ENCODE data around the gene PDE6D. TPM values are rescaled to one million over a fixed set of nuclear protein-coding genes. Genes with fewer than 3 reads are reported as not detected.

Gene PDE6D
- total and polyA plus RNA-seq, 2 of the 4 experiments (the other 2 are of a cell fraction): 13.8 to 24.7 TPM

GRCh38 chr2:231693956-231694355, 87.1 kb downstream of the PDE6D start:
- 80% methylated on average over 2 of the region's 7 CpGs; no CpG with 5 or more reads in 1 of the 2 experiments for WGBS, 2 experiments (ENCODE audit: extremely low coverage in 2 of 2, insufficient read length in 1 of 2)
- H3K4me2 ChIP-seq (ENCODE audit: low read depth, low read length): no peak overlapping the region
- no peaks in the 10 kb centered on the region for H4K20me1 ChIP-seq (ENCODE audit: insufficient read depth, low read length)
- H3K9me3 ChIP-seq (ENCODE audit: control insufficient read depth, insufficient read depth, low read length): no peaks in the 10 kb centered on the region
- H3K9me1 ChIP-seq (ENCODE audit: insufficient read depth, low read length): no peaks in the 10 kb centered on the region; the same call in 1 of the 2 replicates
- H3K23ac ChIP-seq (ENCODE audit: low read depth, low read length): no peak overlapping the region
- no TSS peak for BruUV-seq (replicated peaks)
- no peaks in the 10 kb centered on the region for H3K27me3 ChIP-seq (ENCODE audit: control insufficient read depth, insufficient read depth, low read length)
- no peak overlapping the region for H2BK5ac ChIP-seq (ENCODE audit: low read depth, low read length, poor library complexity, severe bottlenecking)
- H2AK9ac ChIP-seq (replicated peaks; ENCODE audit: low read depth, low read length, poor library complexity): peak overlapping the region; percentile 55
- DNase-seq (no peak), ATAC-seq (ENCODE audit: low read depth) (no peak)
- H3K14ac ChIP-seq (replicated peaks; ENCODE audit: low read depth, low read length): no peak overlapping the region
- no peak overlapping the region for H4K91ac ChIP-seq (ENCODE audit: insufficient read depth, low read depth, low read length)
- ChIA-PET CTCF (interaction anchor here (0.8 to 1.9 kb wide), 2 partner anchors 82 to 344 kb away, joined by 3 to 5 read pairs; no protein-coding TSS in a partner anchor), POLR2A (ENCODE audit: unreplicated experiment) (no interaction called here)
- dilution Hi-C loops (cut with HindIII; ENCODE audit: low sequenced_read_pairs, unreplicated experiment) (no loop called here), intact Hi-C loops (cut with micrococcal nuclease) (no loop called here), in situ Hi-C loops (cut with MboI; ENCODE audit: low sequenced_read_pairs) (no loop called here)
- H3K18ac ChIP-seq (ENCODE audit: low read depth, low read length): no peak overlapping the region
- H2BK20ac ChIP-seq (ENCODE audit: low read depth, low read length): no peak overlapping the region
- H2AK5ac ChIP-seq (ENCODE audit: low read depth, low read length): no peak overlapping the region
- H2BK15ac ChIP-seq (ENCODE audit: low read depth, low read length): no peak overlapping the region
- no peak overlapping the region for H3K9ac ChIP-seq (ENCODE audit: low read depth, low read length)
- no peak overlapping the region for H4K5ac ChIP-seq (ENCODE audit: low read depth, low read length)
- TF ChIP-seq MAZ (IDR thresholded peaks at IDR 0.05; ENCODE audit: borderline replicate concordance, low read depth, low read length) (no peak), CHD1 (IDR thresholded peaks at IDR 0.05; ENCODE audit: low read depth, low read length) (no peak), POLR2A (IDR thresholded peaks at IDR 0.05; ENCODE audit: low read depth, low read length) (no peak), CEBPB (IDR thresholded peaks at IDR 0.05; ENCODE audit: low read depth, low read length) (no peak), RAD21 (IDR thresholded peaks at IDR 0.05; ENCODE audit: low read length) (no peak), MAFK (IDR thresholded peaks at IDR 0.05; ENCODE audit: low read depth, low read length) (no peak), FOS (IDR thresholded peaks at IDR 0.05; ENCODE audit: low read depth, low read length) (no peak), USF2 (IDR thresholded peaks at IDR 0.05; ENCODE audit: low read depth, low read length) (no peak), ELK1 (IDR thresholded peaks at IDR 0.05; ENCODE audit: borderline replicate concordance, low read depth, low read length) (no peak)
- H3K27ac ChIP-seq (ENCODE audit: insufficient read depth, low read length): no peak overlapping the region
- H3K4ac ChIP-seq (ENCODE audit: low read depth, low read length): no peak overlapping the region
- H3K4me1 ChIP-seq (ENCODE audit: control insufficient read depth, insufficient read depth, low read length): peaks cover 6% of the 10 kb centered on the region; the same call in 1 of the 2 replicates
- H2BK120ac ChIP-seq (ENCODE audit: low read depth, low read length): no peak overlapping the region
- H3K36me3 ChIP-seq (ENCODE audit: control insufficient read depth, insufficient read depth, low read length): no peaks in the 10 kb centered on the region
- no peak overlapping the region for H4K8ac ChIP-seq (ENCODE audit: low read depth in 2 of 2, low read length in 2 of 2)
- peak overlapping the region; percentile 32 for H2AFZ ChIP-seq (replicated peaks; ENCODE audit: low read length, poor library complexity)
- H3K56ac ChIP-seq (ENCODE audit: extremely low read depth, insufficient read depth, low read length): no peak overlapping the region
- H3K4me3 ChIP-seq (ENCODE audit: insufficient read depth, low read depth, low read length): no peak overlapping the region
- no peaks in the 10 kb centered on the region for H3K79me1 ChIP-seq (ENCODE audit: low read depth in 1 of 2, low read length in 2 of 2)

Measured in IMR-90 (cell line).